ENCODE data around the gene RPA1. TPM values are rescaled to one million over a fixed set of nuclear protein-coding genes. Genes with fewer than 3 reads are reported as not detected.

The RPA1 gene
- total and polyA plus RNA-seq, 4 donors, result 10.7 to 82.6 (median 33.6) TPM

DNA sequence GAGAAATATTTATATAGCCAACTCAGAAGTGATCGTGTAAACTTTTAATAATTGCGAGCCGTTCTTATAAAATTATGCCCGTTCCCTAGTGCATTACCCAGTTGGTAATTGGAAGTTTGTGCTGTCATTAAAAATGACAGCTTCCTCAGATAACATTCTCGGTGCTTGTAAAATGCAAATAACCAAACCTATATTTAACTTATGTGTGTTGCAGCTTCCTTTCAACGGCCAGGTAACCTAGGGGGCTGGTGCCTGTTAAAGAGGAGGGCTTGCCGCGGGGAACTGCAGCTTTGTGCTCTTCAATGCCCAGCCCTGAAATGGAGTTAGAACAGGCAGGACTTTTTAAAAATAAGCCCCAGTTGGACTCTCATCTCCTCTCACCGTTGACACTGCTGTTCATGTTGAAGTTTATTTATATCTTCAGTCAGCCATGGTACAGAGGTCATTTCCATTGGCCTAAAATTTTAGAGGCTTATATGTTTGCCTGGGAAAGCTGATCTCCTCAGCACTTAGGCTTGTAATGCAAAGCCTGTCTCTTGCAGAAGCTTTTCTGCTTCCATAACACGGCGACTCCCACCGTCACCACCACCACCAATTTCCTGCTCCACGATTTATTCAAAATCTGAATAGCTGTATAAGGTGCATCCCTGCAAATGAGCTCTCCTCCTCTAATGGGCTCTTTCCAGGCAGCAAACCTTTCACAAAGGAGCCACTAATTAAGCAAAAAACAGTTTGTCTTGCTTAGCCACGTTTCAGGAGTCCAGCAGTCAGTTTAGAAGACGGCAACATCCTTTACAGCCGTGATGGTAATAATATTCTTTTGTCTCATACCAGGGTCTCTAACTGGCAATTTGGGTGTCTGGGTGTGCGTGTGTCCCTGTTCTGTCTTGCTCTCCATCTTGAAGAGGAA, 74.7 kb downstream of the RPA1 start:
- ATAC-seq (ENCODE audit: insufficient read depth, low FRiP score) (no peak), DNase-seq (no peak)
- TF ChIP-seq, protein P1, sequence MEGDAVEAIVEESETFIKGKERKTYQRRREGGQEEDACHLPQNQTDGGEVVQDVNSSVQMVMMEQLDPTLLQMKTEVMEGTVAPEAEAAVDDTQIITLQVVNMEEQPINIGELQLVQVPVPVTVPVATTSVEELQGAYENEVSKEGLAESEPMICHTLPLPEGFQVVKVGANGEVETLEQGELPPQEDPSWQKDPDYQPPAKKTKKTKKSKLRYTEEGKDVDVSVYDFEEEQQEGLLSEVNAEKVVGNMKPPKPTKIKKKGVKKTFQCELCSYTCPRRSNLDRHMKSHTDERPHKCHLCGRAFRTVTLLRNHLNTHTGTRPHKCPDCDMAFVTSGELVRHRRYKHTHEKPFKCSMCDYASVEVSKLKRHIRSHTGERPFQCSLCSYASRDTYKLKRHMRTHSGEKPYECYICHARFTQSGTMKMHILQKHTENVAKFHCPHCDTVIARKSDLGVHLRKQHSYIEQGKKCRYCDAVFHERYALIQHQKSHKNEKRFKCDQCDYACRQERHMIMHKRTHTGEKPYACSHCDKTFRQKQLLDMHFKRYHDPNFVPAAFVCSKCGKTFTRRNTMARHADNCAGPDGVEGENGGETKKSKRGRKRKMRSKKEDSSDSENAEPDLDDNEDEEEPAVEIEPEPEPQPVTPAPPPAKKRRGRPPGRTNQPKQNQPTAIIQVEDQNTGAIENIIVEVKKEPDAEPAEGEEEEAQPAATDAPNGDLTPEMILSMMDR (IDR thresholded peaks at IDR 0.05; ENCODE audit: control extremely low read depth, extremely low read depth), result no peak
- Histone ChIP-seq H3K36me3 (ENCODE audit: control insufficient read depth in 4 of 4, insufficient read depth in 4 of 4, low read length in 4 of 4) (no peaks in the 10 kb centered on the region), H3K9ac (ENCODE audit: insufficient read depth in 1 of 2, low read length in 2 of 2) (no peak overlapping the region), H3K27ac (ENCODE audit: low read depth in 1 of 2, low read length in 1 of 2) (no peak overlapping the region), H3K4me3 (no peak overlapping the region), H3K27me3 (ENCODE audit: control insufficient read depth in 3 of 3, insufficient read depth in 3 of 3, low read length in 2 of 3) (peaks cover 0 to 44% (median 37%) of the 10 kb centered on the region in 3 donors), H3K4me1 (ENCODE audit: control insufficient read depth in 5 of 5, insufficient read depth in 5 of 5, low read length in 5 of 5) (peaks cover 0 to 17% (median 0%) of the 10 kb centered on the region in 5 donors), H3K9me3 (ENCODE audit: control insufficient read depth in 4 of 4, insufficient read depth in 3 of 4, low read length in 3 of 4) (no peaks in the 10 kb centered on the region)
- WGBS, 2 donors, result 67 to 72% methylated on average over 17 of the region's 17 CpGs

- no peak overlapping the region for H3K9ac ChIP-seq (ENCODE audit: insufficient read depth in 1 of 2, low read length in 2 of 2)
- no peaks in the 10 kb centered on the region for H3K36me3 ChIP-seq (ENCODE audit: control insufficient read depth in 4 of 4, insufficient read depth in 4 of 4, low read length in 4 of 4)
- H3K9me3 ChIP-seq (ENCODE audit: control insufficient read depth in 4 of 4, insufficient read depth in 3 of 4, low read length in 3 of 4), result no peaks in the 10 kb centered on the region
- H3K27me3 ChIP-seq (ENCODE audit: control insufficient read depth in 3 of 3, insufficient read depth in 3 of 3, low read length in 2 of 3), result peaks cover 0 to 53% (median 43%) of the 10 kb centered on the region in 3 donors
- no peak overlapping the region for H3K27ac ChIP-seq (ENCODE audit: low read depth in 1 of 2, low read length in 1 of 2)
- no peak for ATAC-seq (ENCODE audit: insufficient read depth, low FRiP score)
- TF ChIP-seq, protein P1 (IDR thresholded peaks at IDR 0.05; ENCODE audit: control extremely low read depth, extremely low read depth), result no peak
- no peak for DNase-seq
- WGBS, 2 donors, result 31 to 34% methylated on average over 25 of the region's 25 CpGs
- H3K4me3 ChIP-seq, result no peak overlapping the region
- H3K4me1 ChIP-seq (ENCODE audit: control insufficient read depth in 5 of 5, insufficient read depth in 5 of 5, low read length in 5 of 5), result peaks cover 0 to 17% (median 0%) of the 10 kb centered on the region in 5 donors
These were observed 75.5 kb downstream of the RPA1 start for GRCh38 chr17:1905190-1905913.

DNA sequence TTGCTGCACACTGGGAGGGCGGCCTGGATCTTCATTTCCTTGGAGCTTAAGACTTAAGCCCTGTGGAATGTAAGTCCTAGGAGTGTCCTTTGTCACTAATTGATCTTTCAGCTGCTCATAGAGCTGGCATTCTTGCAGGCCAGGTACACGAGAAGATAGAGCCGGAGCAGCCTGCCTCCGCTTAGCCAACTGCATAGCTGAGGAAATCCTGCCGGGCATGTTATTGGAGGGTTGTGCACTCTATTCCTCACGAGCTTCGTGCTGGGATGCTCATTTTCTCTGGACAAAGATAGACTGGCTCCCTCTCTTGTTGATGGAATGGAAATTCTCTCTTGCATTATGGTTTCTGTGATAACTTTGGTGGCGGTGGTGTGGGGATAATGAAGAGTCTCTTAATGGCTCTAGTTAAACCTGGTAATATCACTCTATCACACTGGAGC, 76.9 kb downstream of the RPA1 start:
- Histone ChIP-seq H3K4me1 (ENCODE audit: control insufficient read depth in 5 of 5, insufficient read depth in 5 of 5, low read length in 5 of 5) (peaks cover 0 to 17% (median 0%) of the 10 kb centered on the region in 5 donors), H3K36me3 (ENCODE audit: control insufficient read depth in 4 of 4, insufficient read depth in 4 of 4, low read length in 4 of 4) (no peaks in the 10 kb centered on the region), H3K27me3 (ENCODE audit: control insufficient read depth in 3 of 3, insufficient read depth in 3 of 3, low read length in 2 of 3) (peaks cover 0 to 59% (median 48%) of the 10 kb centered on the region in 3 donors), H3K9me3 (ENCODE audit: control insufficient read depth in 4 of 4, insufficient read depth in 3 of 4, low read length in 3 of 4) (no peaks in the 10 kb centered on the region), H3K9ac (ENCODE audit: insufficient read depth in 1 of 2, low read length in 2 of 2) (no peak overlapping the region), H3K4me3 (no peak overlapping the region), H3K27ac (ENCODE audit: low read depth in 1 of 2, low read length in 1 of 2) (no peak overlapping the region)
- DNase-seq (no peak), ATAC-seq (ENCODE audit: insufficient read depth, low FRiP score) (no peak)
- WGBS, 2 donors, result 61 to 78% methylated on average over 8 of the region's 8 CpGs
- TF ChIP-seq, protein P1 (IDR thresholded peaks at IDR 0.05; ENCODE audit: control extremely low read depth, extremely low read depth), result no peak

Data from lung (tissue), 12 donors.